ENCODE results near the gene FIP1L1. TPM values are rescaled to one million over a fixed set of nuclear protein-coding genes. Genes with fewer than 3 reads are reported as not detected.

Gene FIP1L1
- total RNA-seq, 1 donor from 2014 or later = 57.8 TPM

DNA sequence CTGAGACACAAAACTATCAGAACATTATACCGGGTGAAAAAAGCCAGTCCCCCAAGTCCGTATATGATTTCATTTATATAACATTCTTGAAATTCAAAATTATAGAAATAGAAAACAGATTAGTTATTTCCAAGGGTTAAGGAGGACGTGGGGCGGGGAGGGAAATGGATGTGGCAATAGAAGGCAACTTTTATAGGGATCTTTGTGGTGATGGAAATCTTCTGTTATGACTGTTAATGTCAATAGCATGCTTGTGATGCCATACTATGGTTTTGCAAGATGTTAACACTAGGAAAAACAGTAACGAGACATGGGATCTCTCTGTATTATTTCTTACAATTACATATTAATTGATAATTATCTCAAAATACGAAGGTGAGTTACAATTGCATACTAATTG, 117.4 kb downstream of the FIP1L1 start:
- TF ChIP-seq, protein P1, sequence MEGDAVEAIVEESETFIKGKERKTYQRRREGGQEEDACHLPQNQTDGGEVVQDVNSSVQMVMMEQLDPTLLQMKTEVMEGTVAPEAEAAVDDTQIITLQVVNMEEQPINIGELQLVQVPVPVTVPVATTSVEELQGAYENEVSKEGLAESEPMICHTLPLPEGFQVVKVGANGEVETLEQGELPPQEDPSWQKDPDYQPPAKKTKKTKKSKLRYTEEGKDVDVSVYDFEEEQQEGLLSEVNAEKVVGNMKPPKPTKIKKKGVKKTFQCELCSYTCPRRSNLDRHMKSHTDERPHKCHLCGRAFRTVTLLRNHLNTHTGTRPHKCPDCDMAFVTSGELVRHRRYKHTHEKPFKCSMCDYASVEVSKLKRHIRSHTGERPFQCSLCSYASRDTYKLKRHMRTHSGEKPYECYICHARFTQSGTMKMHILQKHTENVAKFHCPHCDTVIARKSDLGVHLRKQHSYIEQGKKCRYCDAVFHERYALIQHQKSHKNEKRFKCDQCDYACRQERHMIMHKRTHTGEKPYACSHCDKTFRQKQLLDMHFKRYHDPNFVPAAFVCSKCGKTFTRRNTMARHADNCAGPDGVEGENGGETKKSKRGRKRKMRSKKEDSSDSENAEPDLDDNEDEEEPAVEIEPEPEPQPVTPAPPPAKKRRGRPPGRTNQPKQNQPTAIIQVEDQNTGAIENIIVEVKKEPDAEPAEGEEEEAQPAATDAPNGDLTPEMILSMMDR (IDR thresholded peaks at IDR 0.05) = no peak
- Mint-ChIP-seq H3K9me3 (ENCODE audit: unreplicated experiment) (no peaks in the 10 kb centered on the region), H3K4me3 (ENCODE audit: unreplicated experiment) (no peak overlapping the region), H3K27me3 (ENCODE audit: unreplicated experiment) (no peaks in the 10 kb centered on the region), H3K27ac (ENCODE audit: unreplicated experiment) (no peak overlapping the region), H3K36me3 (ENCODE audit: unreplicated experiment) (no peaks in the 10 kb centered on the region), H3K4me1 (ENCODE audit: unreplicated experiment) (peaks cover 46% of the 10 kb centered on the region)
- no peak for DNase-seq (ENCODE audit: extremely low spot score, unreplicated experiment)

DNA sequence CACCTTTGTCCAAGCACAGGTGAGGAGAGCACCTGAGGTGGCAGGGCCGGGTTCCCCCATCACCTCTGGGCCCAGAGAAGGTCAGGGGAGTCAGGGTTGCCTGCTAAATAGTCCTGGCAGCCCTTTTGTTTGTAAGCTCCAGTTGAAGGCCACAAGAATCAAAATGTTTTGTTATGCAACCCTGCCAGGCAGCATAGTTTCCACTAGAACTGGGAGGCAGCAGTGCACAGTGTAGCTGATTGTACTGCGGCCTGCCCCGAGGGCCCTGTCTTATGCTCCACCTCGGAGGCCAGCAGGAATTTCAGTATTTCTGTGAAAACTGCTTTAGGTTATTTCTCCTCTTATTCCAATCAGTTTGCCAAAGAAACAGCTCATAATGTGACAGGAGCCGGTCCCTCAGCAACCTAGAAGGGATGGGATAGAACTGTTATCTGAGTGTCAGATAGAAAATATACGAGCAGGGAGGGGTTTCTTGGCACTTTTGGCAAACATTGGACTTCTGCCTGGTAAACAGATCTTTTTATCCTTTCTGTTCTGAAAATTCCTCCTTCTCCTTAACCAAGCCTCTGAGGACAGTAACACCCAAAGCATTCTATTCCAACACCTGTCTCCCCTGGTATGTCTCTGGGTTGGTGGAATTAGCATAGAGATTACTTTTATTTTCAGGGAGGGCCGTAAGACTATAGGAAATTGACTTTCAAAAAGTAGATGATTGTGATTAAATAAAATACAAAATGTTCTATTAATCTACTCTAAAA, 120.2 kb downstream of the FIP1L1 start:
- TF ChIP-seq, protein P1 (IDR thresholded peaks at IDR 0.05) = peak; percentile 36
- Mint-ChIP-seq H3K4me1 (ENCODE audit: unreplicated experiment) (peaks cover 34% of the 10 kb centered on the region), H3K27me3 (ENCODE audit: unreplicated experiment) (no peaks in the 10 kb centered on the region), H3K27ac (ENCODE audit: unreplicated experiment) (peak overlapping the region; percentile 78), H3K9me3 (ENCODE audit: unreplicated experiment) (no peaks in the 10 kb centered on the region), H3K36me3 (ENCODE audit: unreplicated experiment) (no peaks in the 10 kb centered on the region), H3K4me3 (ENCODE audit: unreplicated experiment) (no peak overlapping the region)
- no peak for DNase-seq (ENCODE audit: extremely low spot score, unreplicated experiment)

DNA sequence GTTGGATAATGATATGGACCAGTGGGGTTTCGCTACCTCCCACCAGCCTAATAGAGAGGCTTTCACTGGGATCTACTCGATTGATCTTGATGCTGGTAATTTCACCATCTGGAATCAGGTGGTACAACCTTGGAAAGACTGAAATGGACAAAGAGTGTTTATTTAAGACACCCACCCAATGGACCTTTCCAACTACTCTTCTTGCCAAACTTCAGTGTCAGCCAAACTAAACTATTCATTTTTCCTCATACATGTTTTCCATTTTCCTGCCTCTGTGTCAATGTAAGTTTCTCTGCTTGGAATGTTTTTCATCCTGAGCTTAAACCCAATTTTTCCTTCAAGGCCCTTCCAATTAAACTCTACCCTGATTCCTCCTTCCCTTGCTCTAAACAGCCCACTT, 121.3 kb downstream of the FIP1L1 start:
- Mint-ChIP-seq H3K36me3 (ENCODE audit: unreplicated experiment) (no peaks in the 10 kb centered on the region), H3K27me3 (ENCODE audit: unreplicated experiment) (no peaks in the 10 kb centered on the region), H3K4me1 (ENCODE audit: unreplicated experiment) (peaks cover 34% of the 10 kb centered on the region), H3K9me3 (ENCODE audit: unreplicated experiment) (no peaks in the 10 kb centered on the region), H3K4me3 (ENCODE audit: unreplicated experiment) (no peak overlapping the region), H3K27ac (ENCODE audit: unreplicated experiment) (peak overlapping the region; percentile 78)
- TF ChIP-seq, protein P1 (IDR thresholded peaks at IDR 0.05) = no peak
- no peak for DNase-seq (ENCODE audit: extremely low spot score, unreplicated experiment)

DNA sequence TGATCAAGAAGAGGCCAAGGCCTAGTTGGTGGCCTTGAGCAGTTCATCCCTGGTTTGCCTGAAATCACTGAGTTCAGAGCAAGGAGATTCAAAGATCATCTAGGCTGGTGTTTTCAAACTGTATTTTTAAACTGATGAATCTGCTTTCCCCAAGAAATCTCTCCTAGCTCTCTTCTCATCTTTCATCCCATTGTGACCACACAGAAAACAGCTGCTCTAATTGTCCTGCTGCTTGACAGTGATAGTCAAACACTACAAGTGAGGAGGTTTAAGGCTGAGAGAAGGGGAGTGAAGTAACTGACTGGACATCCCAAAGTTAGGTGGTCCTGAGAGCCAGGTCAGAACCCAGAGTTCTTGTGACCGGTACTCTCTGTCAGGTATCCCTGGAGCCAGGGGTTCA, 122.3 kb downstream of the FIP1L1 start:
- peaks cover 34% of the 10 kb centered on the region for H3K4me1 Mint-ChIP-seq (ENCODE audit: unreplicated experiment)
- no peak overlapping the region for H3K27ac Mint-ChIP-seq (ENCODE audit: unreplicated experiment)
- TF ChIP-seq, protein P1 (IDR thresholded peaks at IDR 0.05) = no peak
- no peaks in the 10 kb centered on the region for H3K36me3 Mint-ChIP-seq (ENCODE audit: unreplicated experiment)
- H3K9me3 Mint-ChIP-seq (ENCODE audit: unreplicated experiment) = no peaks in the 10 kb centered on the region
- DNase-seq (ENCODE audit: extremely low spot score, unreplicated experiment) = no peak
- no peaks in the 10 kb centered on the region for H3K27me3 Mint-ChIP-seq (ENCODE audit: unreplicated experiment)
- no peak overlapping the region for H3K4me3 Mint-ChIP-seq (ENCODE audit: unreplicated experiment)

DNA sequence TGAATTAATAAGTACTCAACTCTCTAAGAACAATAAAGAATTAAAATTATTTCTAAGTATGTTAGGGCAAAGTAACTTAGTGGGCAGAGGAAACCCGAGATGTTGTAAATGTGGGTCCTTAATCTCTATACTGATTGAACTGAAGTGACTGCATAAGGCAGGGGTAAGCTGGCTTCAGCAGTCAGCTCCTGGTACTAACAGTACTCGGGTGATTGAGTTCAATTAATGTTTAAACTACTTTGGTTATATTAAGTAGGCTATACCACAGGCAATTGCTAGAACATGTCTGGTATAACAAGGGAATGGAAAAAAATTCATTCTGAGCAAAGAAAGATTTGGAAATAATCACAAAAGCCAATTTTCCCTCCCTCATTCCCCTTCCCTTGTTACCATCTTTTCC, 123.1 kb downstream of the FIP1L1 start:
- Mint-ChIP-seq H3K27me3 (ENCODE audit: unreplicated experiment) (no peaks in the 10 kb centered on the region), H3K36me3 (ENCODE audit: unreplicated experiment) (no peaks in the 10 kb centered on the region), H3K27ac (ENCODE audit: unreplicated experiment) (no peak overlapping the region), H3K4me1 (ENCODE audit: unreplicated experiment) (peaks cover 34% of the 10 kb centered on the region), H3K9me3 (ENCODE audit: unreplicated experiment) (no peaks in the 10 kb centered on the region), H3K4me3 (ENCODE audit: unreplicated experiment) (no peak overlapping the region)
- TF ChIP-seq, protein P1 (IDR thresholded peaks at IDR 0.05) = no peak
- DNase-seq (ENCODE audit: extremely low spot score, unreplicated experiment) = no peak

All from osteocyte (in vitro differentiated cells).